ENCODE results near the gene SMIM12.

DNA sequence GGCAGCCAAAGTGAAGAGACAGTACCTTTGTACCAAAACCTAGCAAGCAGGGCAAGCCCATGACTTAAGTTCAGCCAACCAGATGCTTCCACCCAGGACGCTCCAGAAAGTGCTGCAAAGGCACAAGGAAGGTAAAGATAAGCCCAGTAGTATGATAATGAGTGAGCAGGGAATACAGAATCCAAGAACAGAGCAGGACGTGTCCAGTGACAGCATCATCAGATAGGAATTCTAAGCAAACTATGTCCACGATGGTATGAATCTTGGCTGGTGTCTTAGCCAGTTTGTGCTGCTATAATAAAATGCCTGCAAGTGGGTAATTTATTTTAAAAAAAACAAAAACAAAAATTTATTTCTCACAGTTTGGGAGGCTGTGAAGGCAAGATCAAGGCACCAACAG, 53.2 kb downstream of the SMIM12 start:
- TF ChIP-seq, protein P1, sequence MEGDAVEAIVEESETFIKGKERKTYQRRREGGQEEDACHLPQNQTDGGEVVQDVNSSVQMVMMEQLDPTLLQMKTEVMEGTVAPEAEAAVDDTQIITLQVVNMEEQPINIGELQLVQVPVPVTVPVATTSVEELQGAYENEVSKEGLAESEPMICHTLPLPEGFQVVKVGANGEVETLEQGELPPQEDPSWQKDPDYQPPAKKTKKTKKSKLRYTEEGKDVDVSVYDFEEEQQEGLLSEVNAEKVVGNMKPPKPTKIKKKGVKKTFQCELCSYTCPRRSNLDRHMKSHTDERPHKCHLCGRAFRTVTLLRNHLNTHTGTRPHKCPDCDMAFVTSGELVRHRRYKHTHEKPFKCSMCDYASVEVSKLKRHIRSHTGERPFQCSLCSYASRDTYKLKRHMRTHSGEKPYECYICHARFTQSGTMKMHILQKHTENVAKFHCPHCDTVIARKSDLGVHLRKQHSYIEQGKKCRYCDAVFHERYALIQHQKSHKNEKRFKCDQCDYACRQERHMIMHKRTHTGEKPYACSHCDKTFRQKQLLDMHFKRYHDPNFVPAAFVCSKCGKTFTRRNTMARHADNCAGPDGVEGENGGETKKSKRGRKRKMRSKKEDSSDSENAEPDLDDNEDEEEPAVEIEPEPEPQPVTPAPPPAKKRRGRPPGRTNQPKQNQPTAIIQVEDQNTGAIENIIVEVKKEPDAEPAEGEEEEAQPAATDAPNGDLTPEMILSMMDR (IDR thresholded peaks at IDR 0.05; ENCODE audit: low read depth, low read length), result no peak
- no peak for TF ChIP-seq EZH2phosphoT487 (IDR thresholded peaks at IDR 0.05; ENCODE audit: low read depth)

All from OCI-LY3 (cell line).